SK-N-SH treated with all-trans-retinoic acid at 6 μM for 48 hours (cell line): Measurements from ENCODE around the gene PPP3CA.

ENCODE experiments used
- ATAC-seq: fragments of 200-7000 bp; cut with Tn5 transposase; 3 replicates; pipeline ENCODE4 v1.9.1; 2020; ENCODE audit warnings: mild to moderate bottlenecking, moderate library complexity
- BACH2 ChIP-seq: fragments of 250-450 bp; sonication (Bioruptor Pico); IDR thresholded peaks from 2 replicates; pipeline ENCODE4 v1.9.0; 2021; ENCODE audit warnings: mild to moderate bottlenecking, borderline replicate concordance
- CSDC2 ChIP-seq: fragments of 250-450 bp; sonication (Bioruptor Pico); IDR thresholded peaks from 2 replicates; pipeline ENCODE4 v1.5.0; 2020; ENCODE audit warnings: mild to moderate bottlenecking, moderate library complexity
- ESRRG ChIP-seq: fragments of 250-450 bp; sonication (Bioruptor Pico); IDR thresholded peaks from 2 replicates; pipeline ENCODE4 v1.6.1; 2021; ENCODE audit warnings: mild to moderate bottlenecking
- ISL1 ChIP-seq: fragments of 250-450 bp; sonication (Bioruptor Pico); IDR thresholded peaks from 2 replicates; pipeline ENCODE4 v2.1.2; 2022; ENCODE audit warnings: mild to moderate bottlenecking, moderate library complexity
- OSR1 ChIP-seq: fragments of 250-450 bp; sonication (Bioruptor Pico); IDR thresholded peaks from 2 replicates; pipeline ENCODE4 v1.8.0; 2022; ENCODE audit warnings: moderate library complexity, mild to moderate bottlenecking, inconsistent platforms
- POU6F1 ChIP-seq: fragments of 250-450 bp; sonication (Bioruptor Pico); IDR thresholded peaks from 2 replicates; pipeline ENCODE4 v1.8.0; 2021; ENCODE audit warnings: low read depth, mild to moderate bottlenecking, moderate library complexity, borderline replicate concordance
- PPARA ChIP-seq: fragments of 250-450 bp; sonication (Bioruptor Pico); IDR thresholded peaks from 2 replicates; pipeline ENCODE4 v1.5.0; 2020; ENCODE audit warnings: mild to moderate bottlenecking, borderline replicate concordance
- RARB ChIP-seq: fragments of 250-450 bp; sonication (Bioruptor Pico); IDR thresholded peaks from 2 replicates; pipeline ENCODE4 v1.8.0; 2021; ENCODE audit warnings: mild to moderate bottlenecking, moderate library complexity
- SNAI2 ChIP-seq: fragments of 250-450 bp; sonication (Bioruptor Pico); IDR thresholded peaks from 2 replicates; pipeline ENCODE4 v1.5.0; 2020; ENCODE audit warnings: mild to moderate bottlenecking, moderate library complexity
- TCF4 ChIP-seq: fragments of 250-450 bp; sonication (Bioruptor Pico); IDR thresholded peaks from 2 replicates; pipeline ENCODE4 v1.8.0; 2021; ENCODE audit warnings: mild to moderate bottlenecking, moderate library complexity, borderline replicate concordance
- TOX ChIP-seq: fragments of 250-450 bp; sonication (Bioruptor Pico); IDR thresholded peaks from 2 replicates; pipeline ENCODE4 v1.8.0; 2021; ENCODE audit warnings: mild to moderate bottlenecking, moderate library complexity, borderline replicate concordance
- ZC3H10 ChIP-seq: fragments of 250-450 bp; sonication (Bioruptor Pico); IDR thresholded peaks from 2 replicates; pipeline ENCODE4 v1.5.1; 2021; ENCODE audit warnings: mild to moderate bottlenecking, moderate library complexity
- ZFP3 ChIP-seq: fragments of 250-450 bp; sonication (Bioruptor Pico); IDR thresholded peaks from 2 replicates; pipeline ENCODE4 v1.5.0; 2020; ENCODE audit warnings: mild to moderate bottlenecking, moderate library complexity
- ZFP30 ChIP-seq: fragments of 450-650 bp; formaldehyde crosslinking; IDR thresholded peaks from 2 replicates; pipeline ENCODE4 v1.5.0; 2022; ENCODE audit warnings: mild to moderate bottlenecking, moderate library complexity
- ZNF70 ChIP-seq: fragments of 450-650 bp; formaldehyde crosslinking; IDR thresholded peaks from 2 replicates; pipeline ENCODE4 v1.5.0; 2020; ENCODE audit warnings: mild to moderate bottlenecking, moderate library complexity
- TF ChIP-seq, protein P1 (sequence below): fragments of 250-450 bp; sonication (Bioruptor Pico); IDR thresholded peaks from 2 replicates; pipeline ENCODE4 v1.8.0; 2020; ENCODE audit warnings: mild to moderate bottlenecking, moderate library complexity, borderline replicate concordance
- TF ChIP-seq, protein P2 (sequence below): fragments of 250-450 bp; sonication (Bioruptor Pico); IDR thresholded peaks from 2 replicates; pipeline ENCODE4 v1.5.0; 2020; ENCODE audit warnings: mild to moderate bottlenecking, moderate library complexity
- TF ChIP-seq, protein P3 (sequence below): fragments of 250-450 bp; sonication (Bioruptor Pico); IDR thresholded peaks from 2 replicates; pipeline ENCODE4 v1.5.1; 2020; ENCODE audit warnings: low read depth, mild to moderate bottlenecking, moderate library complexity

The PPP3CA gene

DNA sequence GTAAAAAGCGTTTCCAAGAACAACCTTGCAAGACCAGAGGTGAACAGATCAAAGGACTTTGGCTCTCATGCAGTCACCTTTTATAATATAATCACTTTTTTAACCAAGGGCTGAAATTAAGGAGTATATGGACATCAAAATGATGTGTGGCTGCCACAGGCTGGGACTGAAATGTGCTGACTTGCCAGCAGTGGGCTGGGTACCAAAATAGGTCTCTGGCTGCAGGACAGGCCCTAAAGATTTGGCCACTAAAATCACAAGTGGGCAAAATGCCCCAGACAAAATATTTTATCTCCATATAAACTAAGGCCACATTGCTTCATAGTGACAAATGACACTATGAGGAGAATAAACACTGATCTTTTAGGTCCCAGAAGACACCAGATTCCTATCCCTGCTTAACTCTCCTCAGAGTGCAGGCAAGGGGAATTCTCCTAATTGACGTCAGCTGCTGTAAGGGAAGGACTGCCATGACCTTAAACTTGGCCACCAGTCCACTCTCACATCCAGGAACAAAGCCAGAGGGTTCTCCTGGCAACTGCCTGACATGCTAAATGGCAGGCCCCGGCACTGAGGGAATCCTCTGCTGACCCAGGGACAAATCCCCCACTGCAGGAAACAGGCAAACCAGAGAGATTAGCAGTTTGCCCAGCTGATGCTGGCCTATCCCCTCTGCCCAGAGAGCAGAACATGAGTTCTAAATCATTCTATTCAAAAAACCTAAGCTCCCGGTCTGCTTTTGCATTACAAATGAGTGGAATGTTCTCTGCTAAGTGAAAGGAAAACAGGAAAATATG lies 155.8 kb downstream of the PPP3CA start (continued):
- TF ChIP-seq, protein P1, sequence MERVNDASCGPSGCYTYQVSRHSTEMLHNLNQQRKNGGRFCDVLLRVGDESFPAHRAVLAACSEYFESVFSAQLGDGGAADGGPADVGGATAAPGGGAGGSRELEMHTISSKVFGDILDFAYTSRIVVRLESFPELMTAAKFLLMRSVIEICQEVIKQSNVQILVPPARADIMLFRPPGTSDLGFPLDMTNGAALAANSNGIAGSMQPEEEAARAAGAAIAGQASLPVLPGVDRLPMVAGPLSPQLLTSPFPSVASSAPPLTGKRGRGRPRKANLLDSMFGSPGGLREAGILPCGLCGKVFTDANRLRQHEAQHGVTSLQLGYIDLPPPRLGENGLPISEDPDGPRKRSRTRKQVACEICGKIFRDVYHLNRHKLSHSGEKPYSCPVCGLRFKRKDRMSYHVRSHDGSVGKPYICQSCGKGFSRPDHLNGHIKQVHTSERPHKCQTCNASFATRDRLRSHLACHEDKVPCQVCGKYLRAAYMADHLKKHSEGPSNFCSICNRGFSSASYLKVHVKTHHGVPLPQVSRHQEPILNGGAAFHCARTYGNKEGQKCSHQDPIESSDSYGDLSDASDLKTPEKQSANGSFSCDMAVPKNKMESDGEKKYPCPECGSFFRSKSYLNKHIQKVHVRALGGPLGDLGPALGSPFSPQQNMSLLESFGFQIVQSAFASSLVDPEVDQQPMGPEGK = peak; percentile 39; the same call in 1 of the 2 replicates
- TF ChIP-seq TCF4 (CRISPR knock-in tag) = peak; percentile 85; the same call in 1 of the 2 replicates
- TF ChIP-seq ZFP3 (CRISPR knock-in tag) = peak; percentile 79; the same call in 1 of the 2 replicates
- peak; percentile 73 for TF ChIP-seq ISL1 (CRISPR knock-in tag)
- TF ChIP-seq, protein P2, sequence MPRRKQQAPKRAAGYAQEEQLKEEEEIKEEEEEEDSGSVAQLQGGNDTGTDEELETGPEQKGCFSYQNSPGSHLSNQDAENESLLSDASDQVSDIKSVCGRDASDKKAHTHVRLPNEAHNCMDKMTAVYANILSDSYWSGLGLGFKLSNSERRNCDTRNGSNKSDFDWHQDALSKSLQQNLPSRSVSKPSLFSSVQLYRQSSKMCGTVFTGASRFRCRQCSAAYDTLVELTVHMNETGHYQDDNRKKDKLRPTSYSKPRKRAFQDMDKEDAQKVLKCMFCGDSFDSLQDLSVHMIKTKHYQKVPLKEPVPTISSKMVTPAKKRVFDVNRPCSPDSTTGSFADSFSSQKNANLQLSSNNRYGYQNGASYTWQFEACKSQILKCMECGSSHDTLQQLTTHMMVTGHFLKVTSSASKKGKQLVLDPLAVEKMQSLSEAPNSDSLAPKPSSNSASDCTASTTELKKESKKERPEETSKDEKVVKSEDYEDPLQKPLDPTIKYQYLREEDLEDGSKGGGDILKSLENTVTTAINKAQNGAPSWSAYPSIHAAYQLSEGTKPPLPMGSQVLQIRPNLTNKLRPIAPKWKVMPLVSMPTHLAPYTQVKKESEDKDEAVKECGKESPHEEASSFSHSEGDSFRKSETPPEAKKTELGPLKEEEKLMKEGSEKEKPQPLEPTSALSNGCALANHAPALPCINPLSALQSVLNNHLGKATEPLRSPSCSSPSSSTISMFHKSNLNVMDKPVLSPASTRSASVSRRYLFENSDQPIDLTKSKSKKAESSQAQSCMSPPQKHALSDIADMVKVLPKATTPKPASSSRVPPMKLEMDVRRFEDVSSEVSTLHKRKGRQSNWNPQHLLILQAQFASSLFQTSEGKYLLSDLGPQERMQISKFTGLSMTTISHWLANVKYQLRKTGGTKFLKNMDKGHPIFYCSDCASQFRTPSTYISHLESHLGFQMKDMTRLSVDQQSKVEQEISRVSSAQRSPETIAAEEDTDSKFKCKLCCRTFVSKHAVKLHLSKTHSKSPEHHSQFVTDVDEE (CRISPR knock-in tag) = peak; percentile 89
- 0 out of 2 replicates have a peak, but pooled peaks have one; percentile 35 for TF ChIP-seq ZNF70 (CRISPR knock-in tag)

- no peak for ATAC-seq
- no peak for TF ChIP-seq OSR1
- TF ChIP-seq ESRRG (CRISPR knock-in tag) = no peak
- TF ChIP-seq ZFP30 (CRISPR knock-in tag) = no peak
- no peak for TF ChIP-seq TCF4 (CRISPR knock-in tag)
- TF ChIP-seq BACH2 = no peak
- TF ChIP-seq, protein P1 = no peak
- no peak for TF ChIP-seq TOX (CRISPR knock-in tag)
- TF ChIP-seq PPARA (CRISPR knock-in tag) = no peak
- TF ChIP-seq RARB (CRISPR knock-in tag) = no peak
- TF ChIP-seq ZC3H10 (CRISPR knock-in tag) = no peak
- no peak for TF ChIP-seq SNAI2 (CRISPR knock-in tag)
- TF ChIP-seq ZFP3 (CRISPR knock-in tag) = no peak
- no peak for TF ChIP-seq CSDC2 (CRISPR knock-in tag)
- TF ChIP-seq, protein P3, sequence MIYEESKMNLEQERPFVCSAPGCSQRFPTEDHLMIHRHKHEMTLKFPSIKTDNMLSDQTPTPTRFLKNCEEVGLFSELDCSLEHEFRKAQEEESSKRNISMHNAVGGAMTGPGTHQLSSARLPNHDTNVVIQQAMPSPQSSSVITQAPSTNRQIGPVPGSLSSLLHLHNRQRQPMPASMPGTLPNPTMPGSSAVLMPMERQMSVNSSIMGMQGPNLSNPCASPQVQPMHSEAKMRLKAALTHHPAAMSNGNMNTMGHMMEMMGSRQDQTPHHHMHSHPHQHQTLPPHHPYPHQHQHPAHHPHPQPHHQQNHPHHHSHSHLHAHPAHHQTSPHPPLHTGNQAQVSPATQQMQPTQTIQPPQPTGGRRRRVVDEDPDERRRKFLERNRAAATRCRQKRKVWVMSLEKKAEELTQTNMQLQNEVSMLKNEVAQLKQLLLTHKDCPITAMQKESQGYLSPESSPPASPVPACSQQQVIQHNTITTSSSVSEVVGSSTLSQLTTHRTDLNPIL = no peak
- TF ChIP-seq, protein P2 (CRISPR knock-in tag) = no peak
- TF ChIP-seq ISL1 (CRISPR knock-in tag) = no peak
- TF ChIP-seq POU6F1 (CRISPR knock-in tag) = no peak
These were observed 156.6 kb downstream of the PPP3CA start for GRCh38 chr4:101190751-101191150.
